ENCODE measurements around the gene CPEB3. TPM values are rescaled to one million over a fixed set of nuclear protein-coding genes. Genes with fewer than 3 reads are reported as not detected.

Gene CPEB3
- total RNA-seq, 1 donor from 2014 or later, result 6.9 TPM

GRCh38 chr10:92200564-92200963 lies 90.3 kb downstream of the CPEB3 start:
- Histone ChIP-seq H3K36me3 (no peaks in the 10 kb centered on the region), H3K27me3 (ENCODE audit: low read depth) (no peaks in the 10 kb centered on the region), H3K27ac (no peak overlapping the region), H3K4me3 (no peak overlapping the region), H3K4me1 (no peaks in the 10 kb centered on the region), H3K9me3 (no peaks in the 10 kb centered on the region)
- ATAC-seq, result no peak
- intact Hi-C loops (cut with DNase I), result no loop called here
- no peak for DNase-seq
- TF ChIP-seq, protein P1, sequence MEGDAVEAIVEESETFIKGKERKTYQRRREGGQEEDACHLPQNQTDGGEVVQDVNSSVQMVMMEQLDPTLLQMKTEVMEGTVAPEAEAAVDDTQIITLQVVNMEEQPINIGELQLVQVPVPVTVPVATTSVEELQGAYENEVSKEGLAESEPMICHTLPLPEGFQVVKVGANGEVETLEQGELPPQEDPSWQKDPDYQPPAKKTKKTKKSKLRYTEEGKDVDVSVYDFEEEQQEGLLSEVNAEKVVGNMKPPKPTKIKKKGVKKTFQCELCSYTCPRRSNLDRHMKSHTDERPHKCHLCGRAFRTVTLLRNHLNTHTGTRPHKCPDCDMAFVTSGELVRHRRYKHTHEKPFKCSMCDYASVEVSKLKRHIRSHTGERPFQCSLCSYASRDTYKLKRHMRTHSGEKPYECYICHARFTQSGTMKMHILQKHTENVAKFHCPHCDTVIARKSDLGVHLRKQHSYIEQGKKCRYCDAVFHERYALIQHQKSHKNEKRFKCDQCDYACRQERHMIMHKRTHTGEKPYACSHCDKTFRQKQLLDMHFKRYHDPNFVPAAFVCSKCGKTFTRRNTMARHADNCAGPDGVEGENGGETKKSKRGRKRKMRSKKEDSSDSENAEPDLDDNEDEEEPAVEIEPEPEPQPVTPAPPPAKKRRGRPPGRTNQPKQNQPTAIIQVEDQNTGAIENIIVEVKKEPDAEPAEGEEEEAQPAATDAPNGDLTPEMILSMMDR (IDR thresholded peaks at IDR 0.05), result no peak

GRCh38 chr10:92187101-92187500 lies 103.8 kb downstream of the CPEB3 start:
- no peaks in the 10 kb centered on the region for H3K27me3 ChIP-seq (ENCODE audit: low read depth)
- TF ChIP-seq, protein P1 (IDR thresholded peaks at IDR 0.05), result no peak
- H3K4me1 ChIP-seq, result no peaks in the 10 kb centered on the region
- H3K27ac ChIP-seq, result no peak overlapping the region
- intact Hi-C loops (cut with DNase I), result no loop called here
- H3K36me3 ChIP-seq, result peaks cover 12% of the 10 kb centered on the region
- DNase-seq, result no peak
- ATAC-seq, result no peak
- H3K4me3 ChIP-seq, result no peak overlapping the region
- no peaks in the 10 kb centered on the region for H3K9me3 ChIP-seq

GRCh38 chr10:92184977-92185376 lies 105.9 kb downstream of the CPEB3 start:
- intact Hi-C loops (cut with DNase I), result no loop called here
- ATAC-seq, result no peak
- no peak for DNase-seq
- no peaks in the 10 kb centered on the region for H3K4me1 ChIP-seq
- H3K27ac ChIP-seq, result no peak overlapping the region
- H3K27me3 ChIP-seq (ENCODE audit: low read depth), result no peaks in the 10 kb centered on the region
- no peaks in the 10 kb centered on the region for H3K9me3 ChIP-seq
- TF ChIP-seq, protein P1 (IDR thresholded peaks at IDR 0.05), result no peak
- no peak overlapping the region for H3K4me3 ChIP-seq
- peaks cover 19% of the 10 kb centered on the region for H3K36me3 ChIP-seq

- no peaks in the 10 kb centered on the region for H3K4me1 ChIP-seq
- TF ChIP-seq, protein P1 (IDR thresholded peaks at IDR 0.05), result no peak
- intact Hi-C loops (cut with DNase I), result no loop called here
- no peaks in the 10 kb centered on the region for H3K9me3 ChIP-seq
- no peak for DNase-seq
- H3K27ac ChIP-seq, result no peak overlapping the region
- H3K27me3 ChIP-seq (ENCODE audit: low read depth), result no peaks in the 10 kb centered on the region
- peaks cover 20% of the 10 kb centered on the region for H3K36me3 ChIP-seq
- ATAC-seq, result no peak
- no peak overlapping the region for H3K4me3 ChIP-seq
Measured at GRCh38 chr10:92183199-92183598, 107.7 kb downstream of the CPEB3 start.

- no peak overlapping the region for H3K27ac ChIP-seq
- TF ChIP-seq, protein P1 (IDR thresholded peaks at IDR 0.05), result no peak
- no peaks in the 10 kb centered on the region for H3K27me3 ChIP-seq (ENCODE audit: low read depth)
- DNase-seq (no peak), ATAC-seq (no peak)
- no peaks in the 10 kb centered on the region for H3K4me1 ChIP-seq
- intact Hi-C loops (cut with DNase I), result no loop called here
- H3K36me3 ChIP-seq, result peaks cover 20% of the 10 kb centered on the region
- H3K4me3 ChIP-seq, result no peak overlapping the region
- no peaks in the 10 kb centered on the region for H3K9me3 ChIP-seq
Measured at GRCh38 chr10:92181575-92181974, 109.3 kb downstream of the CPEB3 start.

GRCh38 chr10:92180399-92180798 lies 110.5 kb downstream of the CPEB3 start:
- H3K4me3 ChIP-seq, result no peak overlapping the region
- intact Hi-C loops (cut with DNase I), result no loop called here
- no peaks in the 10 kb centered on the region for H3K4me1 ChIP-seq
- H3K27ac ChIP-seq, result no peak overlapping the region
- no peaks in the 10 kb centered on the region for H3K27me3 ChIP-seq (ENCODE audit: low read depth)
- H3K9me3 ChIP-seq, result no peaks in the 10 kb centered on the region
- TF ChIP-seq, protein P1 (IDR thresholded peaks at IDR 0.05), result no peak
- peaks cover 11% of the 10 kb centered on the region for H3K36me3 ChIP-seq
- ATAC-seq, result no peak
- no peak for DNase-seq

Data from lower lobe of right lung (tissue), 2 donors.